Coronary artery (tissue), 2 donors: ENCODE results near the gene CROCC.

ENCODE experiments used
- DNase-seq: peaks from one replicate; pipeline ENCODE4 v3.0.0-alpha.2; 2017; ENCODE audit warnings: low spot score
- H3K27ac ChIP-seq, 2 donors: fragments of 200-600 bp; sonication (generic); one replicate each; pipeline ENCODE4 v1.5.1; 2016 to 2019
- H3K4me3 ChIP-seq: fragments of 200-600 bp; sonication (generic); 2 replicates; pipeline ENCODE4 v1.5.1; 2016; ENCODE audit warnings: mild to moderate bottlenecking, moderate library complexity
- CTCF ChIP-seq: fragments of 200-600 bp; sonication (generic); IDR thresholded peaks from one replicate; pipeline ENCODE4 v1.5.1; 2019; ENCODE audit warnings: antibody characterized with exemption

Gene CROCC

GRCh38 chr1:16969057-16969611, 47.4 kb downstream of the CROCC start:
- no peak for DNase-seq
- H3K4me3 ChIP-seq: no peak overlapping the region
- peak overlapping the region in 1 of 2 donors; percentile 16 for H3K27ac ChIP-seq
- TF ChIP-seq CTCF: no peak

GRCh38 chr1:16969651-16970050, 47.9 kb downstream of the CROCC start:
- Histone ChIP-seq H3K4me3 (no peak overlapping the region), H3K27ac (peak overlapping the region in 1 of 2 donors; percentile 16)
- DNase-seq: no peak
- TF ChIP-seq CTCF: no peak

GRCh38 chr1:16970132-16970910, 48.6 kb downstream of the CROCC start:
- no peak for TF ChIP-seq CTCF
- H3K27ac ChIP-seq: no peak overlapping the region

GRCh38 chr1:16971341-16972188, 49.8 kb downstream of the CROCC start:
- peak overlapping the region; percentile 68 to 82 for H3K27ac ChIP-seq
- DNase-seq: peak; percentile 71
- no peak overlapping the region for H3K4me3 ChIP-seq
- no peak for TF ChIP-seq CTCF

More at GRCh38 chr1:16970132-16970910, 48.6 kb downstream of the CROCC start:
- no peak for DNase-seq
- no peak overlapping the region for H3K4me3 ChIP-seq

GRCh38 chr1:16972189-16972895, 50.6 kb downstream of the CROCC start:
- H3K27ac ChIP-seq: peak overlapping the region; percentile 68 to 82
- DNase-seq: no peak

More at GRCh38 chr1:16972189-16972895, 50.6 kb downstream of the CROCC start:
- TF ChIP-seq CTCF: no peak
- no peak overlapping the region for H3K4me3 ChIP-seq
